Fibroblast of lung (primary cell): ENCODE measurements around the gene KAT8. TPM values are rescaled to one million over a fixed set of nuclear protein-coding genes. Genes with fewer than 3 reads are reported as not detected.
"Not testable (repeated sequence)": the region's sequence is repeated elsewhere in the genome, so short reads cannot be mapped to it uniquely, and the experiment has no call there.

Experiments used
- DNase-seq, 2 donors: peaks; one replicate each; pipeline versions ENCODE4 v3.0.0 to v3.0.0-alpha.2; 2010; ENCODE audit warnings: low read depth in 2 of 2
- H2AFZ ChIP-seq: 2 replicates; pipeline ENCODE4 v1.5.1; 2012; ENCODE audit warnings: low read length, control low read depth, inconsistent platforms
- H3K27ac ChIP-seq: 2 replicates; pipeline ENCODE4 v1.5.1; 2011; ENCODE audit warnings: low read length, control low read depth; ENCODE audit not compliant: insufficient read depth
- H3K27me3 ChIP-seq: 2 replicates; pipeline ENCODE4 v1.5.1; 2011; ENCODE audit warnings: mild to moderate bottlenecking, low read length; ENCODE audit not compliant: control insufficient read depth, insufficient read depth
- H3K36me3 ChIP-seq: 2 replicates; pipeline ENCODE4 v1.5.1; 2011; ENCODE audit warnings: low read length; ENCODE audit not compliant: control insufficient read depth, insufficient read depth
- H3K4me1 ChIP-seq: 2 replicates; pipeline ENCODE4 v1.5.1; 2011; ENCODE audit warnings: low read length; ENCODE audit not compliant: control insufficient read depth, insufficient read depth; ENCODE audit errors: extremely low read depth
- H3K4me2 ChIP-seq: 2 replicates; pipeline ENCODE4 v1.5.1; 2011; ENCODE audit warnings: low read length, control low read depth; ENCODE audit not compliant: insufficient read depth; ENCODE audit errors: extremely low read depth
- H3K4me3 ChIP-seq, 4 experiments: fragments of 200-600 bp in 1 of 4; sonication (generic) in 1 of 4; replicated peaks in 1 of 4; 2 replicates each; pipeline ENCODE4 v1.5.1; 2011 to 2016; ENCODE audit warnings: low read length in 4 of 4, low read depth in 3 of 4, mild to moderate bottlenecking in 3 of 4, control low read depth in 2 of 4, inconsistent platforms in 1 of 4, mixed read lengths in 1 of 4; ENCODE audit not compliant: insufficient read depth in 1 of 4; ENCODE audit errors: control extremely low read depth in 1 of 4
- H3K79me2 ChIP-seq: 2 replicates; pipeline ENCODE4 v1.5.1; 2012; ENCODE audit warnings: mild to moderate bottlenecking, low read length, inconsistent platforms; ENCODE audit not compliant: control insufficient read depth, insufficient read depth
- H3K9ac ChIP-seq: 2 replicates; pipeline ENCODE4 v1.5.1; 2011; ENCODE audit warnings: mild to moderate bottlenecking, low read length, control low read depth; ENCODE audit not compliant: insufficient read depth
- H3K9me3 ChIP-seq: 2 replicates; pipeline ENCODE4 v1.5.1; 2012; ENCODE audit warnings: low read depth, low read length; ENCODE audit not compliant: control insufficient read depth, insufficient read depth
- H4K20me1 ChIP-seq: 2 replicates; pipeline ENCODE4 v1.5.1; 2011; ENCODE audit warnings: low read length; ENCODE audit not compliant: control insufficient read depth, insufficient read depth; ENCODE audit errors: extremely low read depth
- CTCF ChIP-seq, 2 donors: IDR thresholded peaks in 1 of 2; conservative IDR thresholded peaks in 1 of 2; 1 replicate in 1 of 2; 2 replicates in 1 of 2; pipeline ENCODE4 v1.5.1; 2011 to 2012; ENCODE audit warnings: low read length in 2 of 2, control low read depth in 1 of 2, inconsistent platforms in 1 of 2, low read depth in 1 of 2, mild to moderate bottlenecking in 1 of 2
- EZH2 ChIP-seq: IDR thresholded peaks from 2 replicates; pipeline ENCODE4 v1.5.1; 2012; ENCODE audit warnings: low read length, control low read depth, mild to moderate bottlenecking; ENCODE audit errors: missing control alignments
- polyA plus RNA-seq, 2 donors: library from polyadenylated mRNA; depleted of rRNA in 1 of 2; stranded (reverse) in 1 of 2; unstranded in 1 of 2; fragments of >200 nt; gene quantifications; 2 replicates each; pipeline ENCODE4 v1.2.1, GENCODE V29; 2011 to 2012; ENCODE audit warnings: missing spikeins in 1 of 2
- total RNA-seq: library from RNA; depleted of rRNA; stranded (reverse); fragments of >200 nt; gene quantifications from 2 replicates; pipeline ENCODE4 v1.2.1, GENCODE V29; 2014

Gene KAT8
- total and polyA plus RNA-seq, 2 donors (not counting 1 experiment from before 2014, with no cell fraction given): 23.9 to 30.4 TPM

- H3K79me2 ChIP-seq: no peaks in the 10 kb centered on the region
- DNase-seq: peak in 1 of 2 donors; percentile 8
- H3K27ac ChIP-seq: no peak overlapping the region
- H4K20me1 ChIP-seq: no peaks in the 10 kb centered on the region
- H2AFZ ChIP-seq: no peak overlapping the region
- H3K9ac ChIP-seq: no peak overlapping the region
- no peak overlapping the region for H3K4me2 ChIP-seq
- no peaks in the 10 kb centered on the region for H3K27me3 ChIP-seq
- no peak overlapping the region for H3K4me3 ChIP-seq
- peaks cover 2% of the 10 kb centered on the region for H3K4me1 ChIP-seq
- no peaks in the 10 kb centered on the region for H3K9me3 ChIP-seq
- TF ChIP-seq EZH2 (no peak), CTCF (conservative IDR thresholded peaks at IDR 0.05 in 1 of 2, IDR thresholded peaks at IDR 0.05 in 1 of 2; ENCODE audit: low read depth in 1 of 2, low read length in 2 of 2) (no peak)
- peaks cover 2% of the 10 kb centered on the region for H3K36me3 ChIP-seq
These were observed 17.4 kb downstream of the KAT8 start for GRCh38 chr16:31134625-31135534.

- Histone ChIP-seq H3K9me3 (no peaks in the 10 kb centered on the region), H3K36me3 (peaks cover 2% of the 10 kb centered on the region), H4K20me1 (no peaks in the 10 kb centered on the region), H3K27me3 (no peaks in the 10 kb centered on the region), H3K4me3 (no peak within 1 kb of the TSS), H3K79me2 (no peaks in the 10 kb centered on the region), H3K27ac (no peak within 1 kb of the TSS), H3K4me1 (peaks cover 2% of the 10 kb centered on the region), H3K4me2 (no peak within 1 kb of the TSS), H2AFZ (no peak within 1 kb of the TSS), H3K9ac (no peak within 1 kb of the TSS)
- TF ChIP-seq EZH2 (no peak), CTCF (conservative IDR thresholded peaks at IDR 0.05 in 1 of 2, IDR thresholded peaks at IDR 0.05 in 1 of 2; ENCODE audit: low read depth in 1 of 2, low read length in 2 of 2) (no peak)
- no peak for DNase-seq
These were observed 18.2 kb downstream of the KAT8 start, which contains the start of gene PRSS8 for GRCh38 chr16:31135535-31136286. TSS of gene PRSS8 (minus strand) at chr16:31135727. CDS start at chr16:31135498, 229 bp downstream.

GRCh38 chr16:31136287-31136662 is 18.8 kb downstream of the KAT8 start:
- Histone ChIP-seq H3K79me2 (no peaks in the 10 kb centered on the region), H3K4me2 (no peak overlapping the region), H3K27me3 (no peaks in the 10 kb centered on the region), H4K20me1 (no peaks in the 10 kb centered on the region), H2AFZ (no peak overlapping the region), H3K9me3 (no peaks in the 10 kb centered on the region), H3K27ac (no peak overlapping the region), H3K36me3 (peaks cover 2% of the 10 kb centered on the region), H3K9ac (no peak overlapping the region), H3K4me3 (no peak overlapping the region), H3K4me1 (peaks cover 2% of the 10 kb centered on the region)
- no peak for TF ChIP-seq CTCF (conservative IDR thresholded peaks at IDR 0.05 in 1 of 2, IDR thresholded peaks at IDR 0.05 in 1 of 2; ENCODE audit: low read depth in 1 of 2, low read length in 2 of 2)
- no peak for TF ChIP-seq EZH2
- no peak for DNase-seq

GRCh38 chr16:31136822-31137499 is 19.5 kb downstream of the KAT8 start:
- not testable (repeated sequence) for H3K4me2 ChIP-seq, H3K9ac ChIP-seq, H3K36me3 ChIP-seq, H3K4me3 ChIP-seq, H2AFZ ChIP-seq, H3K9me3 ChIP-seq, H3K27me3 ChIP-seq, H4K20me1 ChIP-seq, H3K27ac ChIP-seq, H3K4me1 ChIP-seq, DNase-seq, H3K79me2 ChIP-seq
